GM12801 (cell line): ENCODE data around the gene HS3ST4.

Experiments
- CTCF ChIP-seq: IDR thresholded peaks from one replicate; pipeline ENCODE4 v1.5.1; 2011; ENCODE audit warnings: control low read depth; ENCODE audit not compliant: insufficient read length; ENCODE audit errors: extremely low read depth

HS3ST4 gene

DNA sequence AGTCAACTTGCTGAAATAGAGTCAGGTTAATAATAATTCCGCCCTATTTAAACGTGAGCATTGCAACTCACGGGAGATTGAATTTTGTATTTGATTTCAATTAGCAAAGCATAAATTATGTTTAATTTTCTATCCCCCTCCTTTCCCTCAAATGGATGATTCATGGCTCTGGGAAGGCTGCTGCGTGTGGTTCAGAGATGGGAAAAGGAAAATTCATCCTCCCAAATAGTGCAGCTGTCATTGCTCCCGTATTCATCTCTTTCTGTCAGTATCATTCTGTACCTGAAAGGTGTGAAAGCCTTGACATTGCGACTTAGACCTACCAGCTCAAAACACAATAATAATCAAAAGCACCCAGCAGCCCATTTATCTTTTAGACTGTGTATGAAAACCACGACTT lies 447.3 kb downstream of the HS3ST4 start:
- no peak for TF ChIP-seq CTCF

DNA sequence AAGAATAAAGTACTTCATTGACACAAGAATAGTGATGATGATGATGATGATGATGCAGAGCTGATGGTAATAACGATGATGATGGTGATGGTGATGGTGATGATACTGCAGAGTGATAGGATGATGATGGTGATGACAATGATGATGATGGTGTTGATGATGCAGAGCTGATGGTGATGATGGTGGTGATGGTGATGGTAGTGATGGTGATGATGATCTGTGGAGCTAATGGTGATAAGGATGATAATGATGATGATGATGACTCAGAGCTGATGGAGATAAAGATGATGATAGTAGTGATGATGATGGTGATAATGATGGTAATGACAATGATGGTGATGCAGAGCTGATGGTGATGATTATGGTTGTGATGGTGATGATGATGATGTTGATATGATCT lies 448.1 kb downstream of the HS3ST4 start:
- TF ChIP-seq CTCF = no peak

GRCh38 chr16:26149364-26150190 lies 457.8 kb downstream of the HS3ST4 start:
- TF ChIP-seq CTCF = no peak

DNA sequence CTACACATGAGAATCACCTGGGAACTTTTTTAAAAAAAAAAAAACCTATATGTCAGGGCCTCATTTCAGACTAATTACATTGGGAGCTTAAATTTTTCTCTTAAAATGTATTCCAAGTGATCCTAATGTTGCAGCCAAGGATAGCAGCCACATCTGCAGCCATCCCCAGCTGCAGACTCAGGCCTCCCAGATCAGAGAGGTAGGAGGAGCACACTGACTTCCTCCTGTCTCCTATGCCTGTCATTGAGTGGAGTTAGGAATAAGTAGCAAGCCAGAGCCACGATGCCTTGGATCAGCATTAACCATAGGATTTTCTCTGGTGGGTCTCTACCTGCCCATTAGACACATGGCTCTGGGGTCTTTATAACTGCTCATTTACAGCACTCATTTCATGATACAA lies 463.5 kb downstream of the HS3ST4 start:
- no peak for TF ChIP-seq CTCF

DNA sequence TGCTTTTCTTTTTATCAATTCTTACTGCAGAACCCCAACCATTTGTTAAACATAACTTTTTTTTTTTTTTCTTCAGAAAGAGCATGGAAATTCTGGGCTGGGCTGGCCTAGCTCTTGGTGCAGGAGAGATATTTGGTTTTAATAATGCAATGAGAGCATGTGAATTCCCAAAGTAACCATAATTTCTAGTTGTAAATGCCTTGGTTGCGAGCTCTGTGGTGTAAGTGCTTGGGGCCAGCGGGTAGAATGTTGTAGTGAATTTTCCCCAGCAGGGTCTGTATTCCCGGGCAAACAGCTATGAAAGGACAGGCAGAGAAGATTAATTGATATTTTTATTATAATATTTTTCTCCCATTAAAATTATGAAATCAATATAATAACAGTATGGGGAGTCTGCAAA lies 465.6 kb downstream of the HS3ST4 start:
- no peak for TF ChIP-seq CTCF

DNA sequence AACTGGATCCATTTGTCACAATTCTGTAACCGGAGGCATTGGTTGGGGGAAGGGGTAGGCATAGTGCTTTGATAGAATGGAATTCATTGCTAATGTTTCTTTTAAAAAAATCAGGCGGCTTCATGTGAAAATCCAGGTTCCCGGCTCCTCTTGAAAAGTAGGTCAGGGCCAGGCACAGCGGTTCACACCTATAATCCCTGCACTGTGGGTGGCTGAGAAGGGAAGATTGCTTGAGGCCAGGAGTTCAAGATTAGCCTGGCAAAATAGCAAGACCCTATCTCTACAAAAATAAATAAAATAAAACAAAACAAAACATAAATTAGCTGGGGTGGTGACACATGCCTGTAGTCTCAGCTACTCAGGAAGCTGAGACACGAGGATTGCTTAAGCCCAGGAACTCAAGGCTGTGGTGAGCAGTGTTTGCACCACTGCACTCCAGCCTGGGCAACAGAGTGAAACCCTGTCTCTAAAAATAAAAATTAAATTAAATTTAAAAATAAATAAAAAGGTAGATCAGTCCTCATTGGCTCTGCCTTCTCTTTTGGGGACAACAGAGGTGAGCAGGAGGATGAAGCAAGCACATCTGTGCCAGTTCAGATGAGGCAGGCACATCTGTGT lies 466.5 kb downstream of the HS3ST4 start:
- no peak for TF ChIP-seq CTCF

DNA sequence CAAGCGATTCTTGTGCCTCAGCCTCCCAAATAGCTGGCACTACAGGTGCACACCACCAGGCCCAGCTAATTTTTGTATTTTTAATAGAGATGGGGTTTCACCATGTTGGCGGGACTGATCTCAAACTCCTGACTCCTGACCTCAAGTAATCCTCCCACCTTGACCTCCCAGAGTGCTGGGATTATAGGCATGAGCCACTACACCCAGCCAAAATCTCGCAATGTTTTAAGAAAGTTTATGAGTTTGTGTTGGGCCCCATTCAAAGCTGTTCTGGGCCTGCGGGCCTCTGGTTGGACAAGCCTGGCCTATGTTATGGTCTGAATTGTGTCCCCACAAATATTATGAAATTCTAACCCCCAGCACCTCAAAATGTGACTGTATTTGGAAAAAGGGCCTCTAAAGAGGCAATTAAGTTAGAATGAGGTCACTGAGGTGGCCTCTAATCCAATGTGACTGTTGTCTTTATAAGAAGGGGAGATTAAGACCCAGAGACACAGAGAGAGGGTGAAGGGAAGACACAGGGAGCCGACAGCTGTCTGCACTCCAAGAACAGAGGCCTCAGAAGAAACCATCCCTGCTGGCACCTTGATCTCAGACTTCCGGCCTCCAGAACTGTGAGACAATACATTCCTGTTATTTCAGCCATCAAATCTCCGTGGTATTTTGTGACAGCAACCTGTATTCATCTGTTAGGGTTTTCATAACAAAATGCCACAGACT lies 469.9 kb downstream of the HS3ST4 start:
- no peak for TF ChIP-seq CTCF
